K562 (cell line): ENCODE data around the gene SMIM41. TPM values are rescaled to one million over a fixed set of nuclear protein-coding genes. Genes with fewer than 3 reads are reported as not detected.

Experiments
- CBX1 ChIP-seq: sonication (generic); IDR thresholded peaks from 2 replicates; pipeline ENCODE4 v1.6.1; 2016; ENCODE audit warnings: antibody characterized with exemption, low read depth, mild to moderate bottlenecking
- CEBPG ChIP-seq, 3 experiments: fragments of 200-800 bp in 1 of 3; sonication (Bioruptor generic) in 1 of 3; sonication (generic) in 1 of 3; formaldehyde crosslinking in 1 of 3; IDR thresholded peaks in 2 of 3; conservative IDR thresholded peaks in 1 of 3; 2 replicates each; pipeline versions ENCODE4 v1.6.1 to v1.8.0; 2016 to 2022; ENCODE audit warnings: missing compliant biosample characterization in 2 of 3, missing genetic modification characterization in 2 of 3, mild to moderate bottlenecking in 1 of 3, missing genetic modification reagents in 1 of 3
- FOSL1 ChIP-seq: fragments of 200-800 bp; sonication (Bioruptor generic); conservative IDR thresholded peaks from 2 replicates; pipeline ENCODE4 v1.6.1; 2016; ENCODE audit warnings: missing genetic modification characterization, missing compliant biosample characterization
- NR2C1 ChIP-seq, 2 experiments: fragments of 450-650 bp; IDR thresholded peaks; 2 replicates each; pipeline ENCODE4 v1.6.1; 2017; ENCODE audit warnings: mild to moderate bottlenecking in 2 of 2, antibody characterized with exemption in 1 of 2, inconsistent platforms in 1 of 2, missing compliant biosample characterization in 1 of 2, missing genetic modification characterization in 1 of 2
- POLR2B ChIP-seq: fragments of 450-650 bp; IDR thresholded peaks from 2 replicates; pipeline ENCODE4 v1.6.1; 2018; ENCODE audit warnings: low read depth; ENCODE audit not compliant: partially characterized antibody
- RBFOX2 ChIP-seq: fragments of 200-400 bp; formaldehyde crosslinking; IDR thresholded peaks from 2 replicates; pipeline ENCODE4 v1.6.1; 2017; ENCODE audit warnings: low read depth, mild to moderate bottlenecking, low read length, moderate library complexity
- RBM14 ChIP-seq: fragments of 200-400 bp; formaldehyde crosslinking; IDR thresholded peaks from 2 replicates; pipeline ENCODE4 v1.6.1; 2018; ENCODE audit warnings: low read depth, mild to moderate bottlenecking, low read length, moderate library complexity, borderline replicate concordance; ENCODE audit not compliant: insufficient read depth
- SIRT6 ChIP-seq: IDR thresholded peaks from one replicate; pipeline ENCODE4 v1.6.1; 2012; ENCODE audit warnings: low read depth, mild to moderate bottlenecking, control low read depth, inconsistent platforms, low read length, moderate library complexity
- SMARCC2 ChIP-seq: fragments of 450-650 bp; IDR thresholded peaks from 2 replicates; pipeline ENCODE4 v1.6.1; 2017; ENCODE audit warnings: antibody characterized with exemption, moderate library complexity, mild to moderate bottlenecking, low read depth
- SRSF7 ChIP-seq: fragments of 200-400 bp; formaldehyde crosslinking; optimal IDR thresholded peaks from 2 replicates; pipeline ENCODE3; 2017; ENCODE audit warnings: mild to moderate bottlenecking, low read depth, low read length
- YY1 ChIP-seq, 3 experiments: IDR thresholded peaks; 2 replicates each; pipeline ENCODE4 v1.6.1; 2011; ENCODE audit warnings: low read length in 2 of 3, mild to moderate bottlenecking in 2 of 3, moderate library complexity in 2 of 3, borderline replicate concordance in 1 of 3, control low read depth in 1 of 3, low read depth in 1 of 3; ENCODE audit not compliant: insufficient read depth in 3 of 3, insufficient replicate concordance in 2 of 3, control insufficient read depth in 1 of 3, insufficient read length in 1 of 3; ENCODE audit errors: extremely low read depth in 1 of 3
- ZBTB7A ChIP-seq: IDR thresholded peaks from 2 replicates; pipeline ENCODE4 v1.6.1; 2011; ENCODE audit warnings: low read depth, mild to moderate bottlenecking, low read length, moderate library complexity, borderline replicate concordance; ENCODE audit not compliant: control insufficient read depth
- ZEB2 ChIP-seq: fragments of 450-650 bp; IDR thresholded peaks from 2 replicates; pipeline ENCODE4 v1.6.1; 2016
- ZNF23 ChIP-seq: fragments of 250-450 bp; sonication (Bioruptor Pico); IDR thresholded peaks from 2 replicates; pipeline ENCODE4 v1.4.0; 2020; ENCODE audit warnings: mild to moderate bottlenecking
- ZNF274 ChIP-seq: IDR thresholded peaks from 2 replicates; pipeline ENCODE4 v1.6.1; 2011; ENCODE audit warnings: low read depth, mild to moderate bottlenecking, low read length, moderate library complexity, borderline replicate concordance
- ZNF589 ChIP-seq: fragments of 200-800 bp; sonication (Bioruptor generic); IDR thresholded peaks from 2 replicates; pipeline ENCODE4 v1.6.1; 2016; ENCODE audit warnings: low read depth, missing genetic modification characterization, missing compliant biosample characterization
- polyA plus RNA-seq, 8 experiments: library from polyadenylated mRNA; depleted of rRNA in 4 of 8; stranded (reverse) in 5 of 8; unstranded in 3 of 8; fragments of >200 nt; fragmentation: Nextera tagmentation in 2 of 8; fragmentation: Illumina TruSeq in 1 of 8; extraction: Ambion mirVana in 2 of 8; extraction: Trizol in 1 of 8; gene quantifications; 2 replicates each; pipeline versions ENCODE4 v1.2.1 to v1.2.3, GENCODE V29; 2011 to 2014; ENCODE audit warnings: inconsistent platforms in 1 of 8, missing spikeins in 1 of 8
- total RNA-seq, 7 experiments: library from RNA; depleted of rRNA in 6 of 7; stranded (reverse); fragments of >200 nt in 6 of 7; fragmentation: Illumina TruSeq in 2 of 7; extraction: Trizol in 2 of 7; gene quantifications; 2 replicates each; pipeline versions ENCODE4 v1.2.1 to v1.2.3, GENCODE V29; 2011 to 2021; ENCODE audit warnings: low replicate concordance in 1 of 7
- TF ChIP-seq, protein P1 (sequence below): fragments of 200-800 bp; sonication (Bioruptor generic); IDR thresholded peaks from 2 replicates; pipeline ENCODE4 v1.6.1; 2017; ENCODE audit warnings: missing genetic modification characterization, missing compliant biosample characterization
- TF ChIP-seq, protein P2 (sequence below): sonication (generic); formaldehyde crosslinking; IDR thresholded peaks from 2 replicates; pipeline ENCODE4 v1.8.0; 2022; ENCODE audit warnings: mild to moderate bottlenecking, low read depth, missing genetic modification reagents
- TF ChIP-seq, protein P3 (sequence below): fragments of 250-450 bp; sonication (Bioruptor Pico); IDR thresholded peaks from 2 replicates; pipeline ENCODE4 v1.5.1; 2021; ENCODE audit warnings: mild to moderate bottlenecking
- TF ChIP-seq, protein P4 (sequence below), 2 experiments: fragments of 450-650 bp in 1 of 2; sonication (generic) in 1 of 2; formaldehyde crosslinking in 1 of 2; IDR thresholded peaks in 1 of 2; conservative IDR thresholded peaks in 1 of 2; 2 replicates each; pipeline versions ENCODE4 v1.6.1 to v1.8.1; 2016 to 2023; ENCODE audit warnings: mild to moderate bottlenecking in 2 of 2, moderate library complexity in 2 of 2, inconsistent platforms in 1 of 2, missing genetic modification reagents in 1 of 2

Gene SMIM41
- total and polyA plus RNA-seq, 9 of the 15 experiments (the other 6 are each of a cell fraction or from before 2014, with no cell fraction given): not detected

DNA sequence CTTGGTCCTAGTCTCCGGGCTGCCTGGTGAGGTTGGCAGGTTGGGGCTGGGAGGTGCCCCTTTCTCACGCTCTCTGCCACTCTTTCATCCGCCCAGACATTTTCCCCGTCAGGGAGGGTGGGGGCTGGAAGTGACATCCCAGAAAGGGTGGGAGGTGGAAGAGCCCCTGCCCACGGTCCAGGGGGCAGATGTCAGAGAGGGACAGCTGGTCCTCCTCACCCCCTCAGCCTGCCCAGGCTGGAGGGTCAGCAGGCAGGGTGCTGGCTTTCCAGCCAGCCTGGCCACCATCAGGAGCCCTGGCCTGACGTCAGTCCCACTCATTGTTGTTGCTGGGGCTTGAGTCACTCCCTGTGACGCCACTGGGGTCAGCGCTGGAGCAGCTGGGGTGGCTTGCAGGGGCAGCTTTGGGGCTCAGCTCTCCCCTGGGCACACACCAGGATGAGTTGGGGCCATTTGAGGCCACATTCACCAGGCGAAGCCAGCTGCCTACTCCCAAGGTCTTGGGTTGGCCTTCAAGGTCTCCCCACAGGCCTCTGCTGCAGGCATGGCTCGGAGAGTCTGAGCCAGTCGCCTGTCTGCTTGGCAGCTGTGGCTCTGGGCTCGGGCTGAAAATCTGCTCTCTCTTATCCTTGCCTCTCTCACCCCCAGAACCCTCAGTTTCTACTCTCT lies 15.4 kb upstream of the SMIM41 start (continued):
- TF ChIP-seq RBM14: no peak
- 0 out of 2 replicates have a peak, but pooled peaks have one; percentile 76 for TF ChIP-seq ZNF589 (CRISPR knock-in tag)
- TF ChIP-seq ZBTB7A: peak; percentile 17; the same call in 1 of the 2 replicates
- no peak for TF ChIP-seq ZNF274
- peak; percentile 63 for TF ChIP-seq RBFOX2
- TF ChIP-seq ZEB2: no peak
- no peak for TF ChIP-seq POLR2B
- TF ChIP-seq NR2C1 (IDR thresholded peaks at IDR 0.05): no peak
- peak; percentile 56 for TF ChIP-seq NR2C1 (tag; IDR thresholded peaks at IDR 0.05)
- peak; percentile 90 for TF ChIP-seq CEBPG (CRISPR knock-in tag; IDR thresholded peaks at IDR 0.05)
- TF ChIP-seq CEBPG (tag; conservative IDR thresholded peaks at IDR 0.05 in 1 of 2, IDR thresholded peaks at IDR 0.05 in 1 of 2): peak in 1 of 2 experiments; percentile 39; a peak in 1 of 4 replicates
- TF ChIP-seq, protein P1, sequence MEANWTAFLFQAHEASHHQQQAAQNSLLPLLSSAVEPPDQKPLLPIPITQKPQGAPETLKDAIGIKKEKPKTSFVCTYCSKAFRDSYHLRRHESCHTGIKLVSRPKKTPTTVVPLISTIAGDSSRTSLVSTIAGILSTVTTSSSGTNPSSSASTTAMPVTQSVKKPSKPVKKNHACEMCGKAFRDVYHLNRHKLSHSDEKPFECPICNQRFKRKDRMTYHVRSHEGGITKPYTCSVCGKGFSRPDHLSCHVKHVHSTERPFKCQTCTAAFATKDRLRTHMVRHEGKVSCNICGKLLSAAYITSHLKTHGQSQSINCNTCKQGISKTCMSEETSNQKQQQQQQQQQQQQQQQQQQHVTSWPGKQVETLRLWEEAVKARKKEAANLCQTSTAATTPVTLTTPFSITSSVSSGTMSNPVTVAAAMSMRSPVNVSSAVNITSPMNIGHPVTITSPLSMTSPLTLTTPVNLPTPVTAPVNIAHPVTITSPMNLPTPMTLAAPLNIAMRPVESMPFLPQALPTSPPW (CRISPR knock-in tag): 0 out of 2 replicates have a peak, but pooled peaks have one; percentile 13
- TF ChIP-seq SMARCC2: no peak
- no peak for TF ChIP-seq CBX1
- TF ChIP-seq, protein P2, sequence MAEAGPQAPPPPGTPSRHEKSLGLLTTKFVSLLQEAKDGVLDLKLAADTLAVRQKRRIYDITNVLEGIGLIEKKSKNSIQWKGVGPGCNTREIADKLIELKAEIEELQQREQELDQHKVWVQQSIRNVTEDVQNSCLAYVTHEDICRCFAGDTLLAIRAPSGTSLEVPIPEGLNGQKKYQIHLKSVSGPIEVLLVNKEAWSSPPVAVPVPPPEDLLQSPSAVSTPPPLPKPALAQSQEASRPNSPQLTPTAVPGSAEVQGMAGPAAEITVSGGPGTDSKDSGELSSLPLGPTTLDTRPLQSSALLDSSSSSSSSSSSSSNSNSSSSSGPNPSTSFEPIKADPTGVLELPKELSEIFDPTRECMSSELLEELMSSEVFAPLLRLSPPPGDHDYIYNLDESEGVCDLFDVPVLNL (CRISPR knock-in tag): no peak
- TF ChIP-seq FOSL1 (tag): peak; percentile 75
- TF ChIP-seq ZNF23 (CRISPR knock-in tag): no peak
- TF ChIP-seq, protein P3, sequence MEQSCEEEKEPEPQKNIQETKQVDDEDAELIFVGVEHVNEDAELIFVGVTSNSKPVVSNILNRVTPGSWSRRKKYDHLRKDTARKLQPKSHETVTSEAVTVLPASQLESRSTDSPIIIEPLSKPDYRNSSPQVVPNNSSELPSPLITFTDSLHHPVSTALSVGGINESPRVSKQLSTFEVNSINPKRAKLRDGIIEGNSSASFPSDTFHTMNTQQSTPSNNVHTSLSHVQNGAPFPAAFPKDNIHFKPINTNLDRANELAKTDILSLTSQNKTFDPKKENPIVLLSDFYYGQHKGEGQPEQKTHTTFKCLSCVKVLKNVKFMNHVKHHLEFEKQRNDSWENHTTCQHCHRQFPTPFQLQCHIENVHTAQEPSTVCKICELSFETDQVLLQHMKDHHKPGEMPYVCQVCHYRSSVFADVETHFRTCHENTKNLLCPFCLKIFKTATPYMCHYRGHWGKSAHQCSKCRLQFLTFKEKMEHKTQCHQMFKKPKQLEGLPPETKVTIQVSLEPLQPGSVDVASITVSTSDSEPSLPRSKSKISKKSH: no peak
- no peak for TF ChIP-seq SRSF7
- TF ChIP-seq YY1 (IDR thresholded peaks at IDR 0.05; ENCODE audit: borderline replicate concordance in 1 of 3, control insufficient read depth in 1 of 3, extremely low read depth in 1 of 3, insufficient read depth in 3 of 3, insufficient read length in 1 of 3, insufficient replicate concordance in 2 of 3, low read depth in 1 of 3, low read length in 2 of 3): peak in 2 of 3 experiments; percentile 10 to 25
- TF ChIP-seq SIRT6: no peak
- TF ChIP-seq, protein P4, sequence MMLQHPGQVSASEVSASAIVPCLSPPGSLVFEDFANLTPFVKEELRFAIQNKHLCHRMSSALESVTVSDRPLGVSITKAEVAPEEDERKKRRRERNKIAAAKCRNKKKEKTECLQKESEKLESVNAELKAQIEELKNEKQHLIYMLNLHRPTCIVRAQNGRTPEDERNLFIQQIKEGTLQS (IDR thresholded peaks at IDR 0.05): peak; percentile 84
- TF ChIP-seq, protein P4 (CRISPR knock-in tag; conservative IDR thresholded peaks at IDR 0.05): no peak
